HEK293T (cell line): Measurements from ENCODE around the gene SCAND1.

Experiments used
- BHLHE40 ChIP-seq: fragments of 450-650 bp; IDR thresholded peaks from 2 replicates; pipeline ENCODE4 v1.6.1; 2016; ENCODE audit warnings: mild to moderate bottlenecking, moderate library complexity, borderline replicate concordance
- FOXM1 ChIP-seq: fragments of 450-650 bp; IDR thresholded peaks from 2 replicates; pipeline ENCODE4 v1.6.1; 2017; ENCODE audit warnings: mild to moderate bottlenecking, borderline replicate concordance
- SUZ12 ChIP-seq: fragments of 450-650 bp; IDR thresholded peaks from 2 replicates; pipeline ENCODE4 v1.6.1; 2016; ENCODE audit warnings: mild to moderate bottlenecking
- TARDBP ChIP-seq: fragments of 450-650 bp; IDR thresholded peaks from 2 replicates; pipeline ENCODE4 v1.6.1; 2016

- no peak for TF ChIP-seq BHLHE40
- no peak for TF ChIP-seq SUZ12
- TF ChIP-seq FOXM1, result no peak
- no peak for TF ChIP-seq TARDBP
Observed at GRCh38 chr20:35909176-35909575, 45.1 kb downstream of the SCAND1 start.
